ENCODE measurements around the gene NEU2. TPM values are rescaled to one million over a fixed set of nuclear protein-coding genes. Genes with fewer than 3 reads are reported as not detected.

Gene NEU2
- total and polyA plus RNA-seq, 2 of the 4 experiments (the other 2 are of a cell fraction) = not detected

- DNase-seq = no peak
- intact Hi-C loops (cut with micrococcal nuclease) = no loop called here
- in situ Hi-C loops (cut with MboI; ENCODE audit: low sequenced_read_pairs) = no loop called here
- Histone ChIP-seq H4K20me1 (ENCODE audit: insufficient read depth, low read length) (no peaks in the 10 kb centered on the region), H4K91ac (ENCODE audit: insufficient read depth, low read depth, low read length) (no peak overlapping the region), H3K14ac (replicated peaks; ENCODE audit: low read depth, low read length) (no peak overlapping the region), H3K4me3 (ENCODE audit: insufficient read depth, low read depth, low read length) (no peak overlapping the region), H2AFZ (replicated peaks; ENCODE audit: low read length, poor library complexity) (no peak overlapping the region), H4K5ac (ENCODE audit: low read depth, low read length) (no peak overlapping the region), H2BK5ac (ENCODE audit: low read depth, low read length, poor library complexity, severe bottlenecking) (no peak overlapping the region), H2AK9ac (replicated peaks; ENCODE audit: low read depth, low read length, poor library complexity) (no peak overlapping the region), H2BK15ac (ENCODE audit: low read depth, low read length) (no peak overlapping the region), H3K56ac (ENCODE audit: extremely low read depth, insufficient read depth, low read length) (no peak overlapping the region), H3K4me2 (ENCODE audit: low read depth, low read length) (no peak overlapping the region), H3K27me3 (ENCODE audit: control insufficient read depth, insufficient read depth, low read length) (peaks cover 38% of the 10 kb centered on the region), H3K4me1 (ENCODE audit: control insufficient read depth, insufficient read depth, low read length) (no peaks in the 10 kb centered on the region), H3K4ac (ENCODE audit: low read depth, low read length) (no peak overlapping the region), H2BK20ac (ENCODE audit: low read depth, low read length) (no peak overlapping the region), H3K36me3 (ENCODE audit: control insufficient read depth, insufficient read depth, low read length) (no peaks in the 10 kb centered on the region), H3K23ac (ENCODE audit: low read depth, low read length) (no peak overlapping the region), H2AK5ac (ENCODE audit: low read depth, low read length) (no peak overlapping the region), H3K18ac (ENCODE audit: low read depth, low read length) (no peak overlapping the region), H3K9me3 (ENCODE audit: control insufficient read depth, insufficient read depth, low read length) (no peaks in the 10 kb centered on the region), H3K79me1 (ENCODE audit: low read depth in 1 of 2, low read length in 2 of 2) (no peaks in the 10 kb centered on the region), H3K9me1 (ENCODE audit: insufficient read depth, low read length) (no peaks in the 10 kb centered on the region), H3K9ac (ENCODE audit: low read depth, low read length) (no peak overlapping the region), H3K27ac (ENCODE audit: insufficient read depth, low read length) (no peak overlapping the region), H4K8ac (ENCODE audit: low read depth in 2 of 2, low read length in 2 of 2) (no peak overlapping the region), H2BK120ac (ENCODE audit: low read depth, low read length) (no peak overlapping the region)
- WGBS, 2 experiments (ENCODE audit: extremely low coverage in 2 of 2, insufficient read length in 1 of 2) = no CpG with 5 or more reads among the region's 4 CpGs
- POLR2A ChIA-PET (ENCODE audit: unreplicated experiment) = no interaction called here
- TF ChIP-seq MXI1 (IDR thresholded peaks at IDR 0.05; ENCODE audit: borderline replicate concordance, low read depth, low read length) (no peak), BHLHE40 (IDR thresholded peaks at IDR 0.05; ENCODE audit: low read depth, low read length) (no peak), SMC3 (IDR thresholded peaks at IDR 0.05; ENCODE audit: low read depth, low read length) (no peak), MAFK (IDR thresholded peaks at IDR 0.05; ENCODE audit: low read depth, low read length) (no peak), RFX5 (IDR thresholded peaks at IDR 0.05; ENCODE audit: low read depth, low read length) (no peak), CHD1 (IDR thresholded peaks at IDR 0.05; ENCODE audit: low read depth, low read length) (no peak), CEBPB (IDR thresholded peaks at IDR 0.05; ENCODE audit: low read depth, low read length) (no peak), RAD21 (IDR thresholded peaks at IDR 0.05; ENCODE audit: low read length) (no peak), FOS (IDR thresholded peaks at IDR 0.05; ENCODE audit: low read depth, low read length) (no peak), USF2 (IDR thresholded peaks at IDR 0.05; ENCODE audit: low read depth, low read length) (no peak), NFE2L2 (IDR thresholded peaks at IDR 0.05; ENCODE audit: low read depth, low read length) (no peak), ELK1 (IDR thresholded peaks at IDR 0.05; ENCODE audit: borderline replicate concordance, low read depth, low read length) (no peak), RCOR1 (IDR thresholded peaks at IDR 0.05; ENCODE audit: insufficient replicate concordance, low read length) (no peak), POLR2A (IDR thresholded peaks at IDR 0.05; ENCODE audit: low read depth, low read length) (no peak), MAZ (IDR thresholded peaks at IDR 0.05; ENCODE audit: borderline replicate concordance, low read depth, low read length) (no peak), CTCF (conservative IDR thresholded peaks at IDR 0.05; ENCODE audit: low read depth, low read length) (no peak)
- dilution Hi-C loops (cut with HindIII; ENCODE audit: low sequenced_read_pairs, unreplicated experiment) = no loop called here
- CTCF ChIA-PET = no interaction called here
- BruUV-seq (replicated peaks) = no TSS peak
- no peak for ATAC-seq (ENCODE audit: low read depth)
These were observed 16.8 kb downstream of the NEU2 start for GRCh38 chr2:233049194-233049761.

Data from IMR-90 (cell line).